ENCODE results near the gene IMMP2L.
"Not testable (repeated sequence)": the region's sequence is repeated elsewhere in the genome, so short reads cannot be mapped to it uniquely, and the experiment has no call there.

IMMP2L gene

GRCh38 chr7:111329367-111330234, 232.7 kb downstream of the IMMP2L start:
- Mint-ChIP-seq H3K4me1 (peaks cover 12% of the 10 kb centered on the region), H3K9me3 (peaks cover 0 to 9% of the 10 kb centered on the region in 2 donors), H3K4me3 (no peak overlapping the region), H3K27ac (no peak overlapping the region), H3K27me3 (no peaks in the 10 kb centered on the region)
- no peak for ATAC-seq
- no peak for DNase-seq

GRCh38 chr7:111328487-111328886, 233.8 kb downstream of the IMMP2L start:
- Mint-ChIP-seq H3K4me1 (peaks cover 12% of the 10 kb centered on the region), H3K27ac (no peak overlapping the region), H3K9me3 (peaks cover 0 to 9% of the 10 kb centered on the region in 2 donors), H3K4me3 (no peak overlapping the region), H3K27me3 (no peaks in the 10 kb centered on the region)
- no peak for DNase-seq
- ATAC-seq: no peak

- H3K9me3 Mint-ChIP-seq: peaks cover 0 to 5% of the 10 kb centered on the region in 2 donors
- no peak overlapping the region for H3K27ac Mint-ChIP-seq
- no peaks in the 10 kb centered on the region for H3K27me3 Mint-ChIP-seq
- ATAC-seq (no peak), DNase-seq (no peak)
- peaks cover 7% of the 10 kb centered on the region for H3K4me1 Mint-ChIP-seq
- no peak overlapping the region for H3K4me3 Mint-ChIP-seq
Measured at GRCh38 chr7:111324776-111325175, 237.5 kb downstream of the IMMP2L start.

GRCh38 chr7:111324228-111324627, 238.1 kb downstream of the IMMP2L start:
- Mint-ChIP-seq H3K4me1 (peaks cover 1% of the 10 kb centered on the region), H3K27ac (no peak overlapping the region), H3K27me3 (no peaks in the 10 kb centered on the region), H3K4me3 (no peak overlapping the region), H3K9me3 (peaks cover 0 to under 1% of the 10 kb centered on the region in 2 donors)
- ATAC-seq: no peak
- DNase-seq: no peak

GRCh38 chr7:111323670-111324069, 238.6 kb downstream of the IMMP2L start:
- DNase-seq, ATAC-seq, H3K27ac Mint-ChIP-seq, H3K4me1 Mint-ChIP-seq, H3K9me3 Mint-ChIP-seq, H3K4me3 Mint-ChIP-seq, H3K27me3 Mint-ChIP-seq: not testable (repeated sequence)

- Mint-ChIP-seq H3K9me3 (no peaks in the 10 kb centered on the region), H3K27me3 (no peaks in the 10 kb centered on the region), H3K4me3 (no peak overlapping the region), H3K27ac (no peak overlapping the region), H3K4me1 (no peaks in the 10 kb centered on the region)
- ATAC-seq: no peak
- DNase-seq: no peak
Measured at GRCh38 chr7:111320133-111320532, 242.2 kb downstream of the IMMP2L start.

- Mint-ChIP-seq H3K27me3 (no peaks in the 10 kb centered on the region), H3K9me3 (no peaks in the 10 kb centered on the region), H3K27ac (no peak overlapping the region), H3K4me1 (no peaks in the 10 kb centered on the region), H3K4me3 (no peak overlapping the region)
- no peak for DNase-seq
- no peak for ATAC-seq
Measured at GRCh38 chr7:111312966-111313365, 249.3 kb downstream of the IMMP2L start.

GRCh38 chr7:111308691-111309090, 253.6 kb downstream of the IMMP2L start:
- Mint-ChIP-seq H3K4me1 (no peaks in the 10 kb centered on the region), H3K4me3 (no peak overlapping the region), H3K27me3 (no peaks in the 10 kb centered on the region), H3K27ac (no peak overlapping the region), H3K9me3 (no peaks in the 10 kb centered on the region)
- no peak for DNase-seq
- ATAC-seq: no peak

- Mint-ChIP-seq H3K9me3 (peaks cover 0 to 4% of the 10 kb centered on the region in 2 donors), H3K4me3 (no peak overlapping the region), H3K27ac (no peak overlapping the region), H3K27me3 (no peaks in the 10 kb centered on the region), H3K4me1 (no peaks in the 10 kb centered on the region)
- DNase-seq (no peak), ATAC-seq (no peak)
Measured at GRCh38 chr7:111301891-111302290, 260.4 kb downstream of the IMMP2L start.

GRCh38 chr7:111294494-111294893, 267.8 kb downstream of the IMMP2L start:
- Mint-ChIP-seq H3K9me3 (no peaks in the 10 kb centered on the region), H3K27me3 (no peaks in the 10 kb centered on the region), H3K4me3 (no peak overlapping the region), H3K4me1 (no peaks in the 10 kb centered on the region), H3K27ac (no peak overlapping the region)
- DNase-seq (no peak), ATAC-seq (no peak)

GRCh38 chr7:111292026-111292470, 270.2 kb downstream of the IMMP2L start:
- Mint-ChIP-seq H3K9me3 (peaks cover 0 to 9% of the 10 kb centered on the region in 2 donors), H3K27ac (no peak overlapping the region), H3K4me3 (no peak overlapping the region), H3K4me1 (no peaks in the 10 kb centered on the region), H3K27me3 (no peaks in the 10 kb centered on the region)
- ATAC-seq: no peak
- no peak for DNase-seq

- H3K4me3 Mint-ChIP-seq: no peak overlapping the region
- DNase-seq (no peak), ATAC-seq (no peak)
- H3K4me1 Mint-ChIP-seq: no peaks in the 10 kb centered on the region
- no peak overlapping the region for H3K27ac Mint-ChIP-seq
- H3K27me3 Mint-ChIP-seq: no peaks in the 10 kb centered on the region
- peaks cover 0 to 9% of the 10 kb centered on the region in 2 donors for H3K9me3 Mint-ChIP-seq
Measured at GRCh38 chr7:111290982-111291381, 271.3 kb downstream of the IMMP2L start.

- Mint-ChIP-seq H3K9me3 (peaks cover 0 to 9% of the 10 kb centered on the region in 2 donors), H3K4me1 (no peaks in the 10 kb centered on the region), H3K4me3 (no peak overlapping the region), H3K27me3 (no peaks in the 10 kb centered on the region), H3K27ac (no peak overlapping the region)
- DNase-seq (no peak), ATAC-seq (no peak)
Measured at GRCh38 chr7:111290419-111290818, 271.9 kb downstream of the IMMP2L start.

- H3K9me3 Mint-ChIP-seq, H3K4me3 Mint-ChIP-seq, DNase-seq, H3K27me3 Mint-ChIP-seq, ATAC-seq, H3K27ac Mint-ChIP-seq, H3K4me1 Mint-ChIP-seq: not testable (repeated sequence)
Measured at GRCh38 chr7:111288441-111288840, 273.9 kb downstream of the IMMP2L start.

- no peak for ATAC-seq
- Mint-ChIP-seq H3K4me3 (no peak overlapping the region), H3K9me3 (no peaks in the 10 kb centered on the region), H3K27me3 (no peaks in the 10 kb centered on the region), H3K4me1 (no peaks in the 10 kb centered on the region), H3K27ac (no peak overlapping the region)
- DNase-seq: no peak
Measured at GRCh38 chr7:111282626-111283025, 279.7 kb downstream of the IMMP2L start.

GRCh38 chr7:111274857-111275256, 287.4 kb downstream of the IMMP2L start:
- Mint-ChIP-seq H3K27me3 (no peaks in the 10 kb centered on the region), H3K9me3 (peaks cover 8 to 10% of the 10 kb centered on the region in 2 donors), H3K4me1 (no peaks in the 10 kb centered on the region), H3K4me3 (no peak overlapping the region), H3K27ac (no peak overlapping the region)
- DNase-seq: no peak
- no peak for ATAC-seq

- no peak for DNase-seq
- no peaks in the 10 kb centered on the region for H3K4me1 Mint-ChIP-seq
- no peak overlapping the region for H3K27ac Mint-ChIP-seq
- no peak overlapping the region for H3K4me3 Mint-ChIP-seq
- no peaks in the 10 kb centered on the region for H3K27me3 Mint-ChIP-seq
- peaks cover 8 to 10% of the 10 kb centered on the region in 2 donors for H3K9me3 Mint-ChIP-seq
- ATAC-seq: no peak
Measured at GRCh38 chr7:111272092-111272491, 290.2 kb downstream of the IMMP2L start.
